Left ventricle myocardium inferior (tissue), 1 donor: ENCODE data around the gene EPHA2. TPM values are rescaled to one million over a fixed set of nuclear protein-coding genes. Genes with fewer than 3 reads are reported as not detected.

ENCODE experiments used
- DNase-seq: peaks from one replicate; pipeline ENCODE4 v3.0.0-alpha.2; 2020
- H3K27ac ChIP-seq: fragments of 200-600 bp; replicated peaks from 2 replicates; pipeline ENCODE4 v1.8.0; 2021
- H3K27me3 ChIP-seq: fragments of 200-600 bp; 2 replicates; pipeline ENCODE4 v1.8.0; 2021; ENCODE audit warnings: low read depth
- H3K36me3 ChIP-seq: fragments of 200-600 bp; 2 replicates; pipeline ENCODE4 v1.8.0; 2021
- H3K4me1 ChIP-seq: fragments of 200-600 bp; 2 replicates; pipeline ENCODE4 v1.8.0; 2021
- H3K4me3 ChIP-seq: fragments of 200-600 bp; 2 replicates; pipeline ENCODE4 v1.8.0; 2021; ENCODE audit warnings: mild to moderate bottlenecking, moderate library complexity
- H3K9me3 ChIP-seq: fragments of 200-600 bp; replicated peaks from 2 replicates; pipeline ENCODE4 v1.8.0; 2021
- intact Hi-C: fragments of 100-400 bp; cut with micrococcal nuclease; formaldehyde crosslinking; loops from one replicate; pipeline ENCODE4 v1.11.0; 2022
- total RNA-seq: library from RNA; stranded (reverse); fragmentation: NEBNext Ultra II Directional; extraction: Animal tissue kit (Norgen Biotek cat#: 25700); gene quantifications from one replicate; pipeline ENCODE4 v1.2.1, GENCODE V29; 2021
- TF ChIP-seq, protein P1 (sequence below): fragments of 200-600 bp; IDR thresholded peaks from 2 replicates; pipeline ENCODE4 v1.8.0; 2021; ENCODE audit warnings: antibody characterized with exemption, mild to moderate bottlenecking, borderline replicate concordance
- donor health status: DM: no; HTN: yes; CAD: no; lungs with severe emphysema.

EPHA2 gene
- total RNA-seq, 1 donor from 2014 or later, result 9.6 TPM

DNA sequence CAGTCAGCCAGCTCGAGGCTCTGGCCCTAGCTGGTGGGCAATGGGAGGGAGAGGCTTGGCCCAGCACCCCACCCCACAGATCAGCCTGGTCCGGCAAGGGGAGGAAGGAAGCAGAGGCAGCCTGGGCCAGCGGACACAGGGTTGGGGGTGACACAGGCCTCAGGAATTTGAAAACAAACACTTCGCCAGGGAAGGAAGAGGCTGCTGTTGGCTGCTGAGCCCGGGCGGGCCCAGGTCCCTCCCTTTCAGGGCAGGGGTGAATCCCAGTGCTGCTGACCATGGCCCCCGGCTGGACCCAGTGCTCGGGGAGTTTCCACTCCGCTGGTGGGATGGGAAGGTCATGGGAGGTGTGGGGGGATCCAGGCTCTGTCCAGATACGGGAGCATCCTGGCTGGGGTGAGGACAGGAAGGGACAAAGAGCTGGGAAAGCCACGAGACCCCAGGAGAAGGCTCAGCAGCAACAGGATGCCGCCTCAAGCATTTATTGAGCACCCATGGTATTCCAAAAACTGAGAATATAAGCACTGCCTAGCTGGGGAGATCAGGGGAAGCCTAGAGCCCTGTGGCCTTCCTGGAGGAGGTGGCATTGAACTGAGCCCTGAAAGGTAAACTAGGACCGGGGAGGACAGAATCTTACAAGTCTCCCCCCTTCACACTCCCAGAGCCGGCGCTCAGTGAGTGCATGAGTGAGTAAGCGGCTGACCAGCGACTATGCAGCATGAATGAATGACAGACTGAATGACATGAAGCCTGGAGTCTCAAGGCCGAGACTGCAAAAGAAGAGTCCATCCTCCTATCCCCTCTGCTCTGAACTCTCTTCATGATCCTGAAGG lies 26.2 kb upstream of the EPHA2 start:
- TF ChIP-seq, protein P1, sequence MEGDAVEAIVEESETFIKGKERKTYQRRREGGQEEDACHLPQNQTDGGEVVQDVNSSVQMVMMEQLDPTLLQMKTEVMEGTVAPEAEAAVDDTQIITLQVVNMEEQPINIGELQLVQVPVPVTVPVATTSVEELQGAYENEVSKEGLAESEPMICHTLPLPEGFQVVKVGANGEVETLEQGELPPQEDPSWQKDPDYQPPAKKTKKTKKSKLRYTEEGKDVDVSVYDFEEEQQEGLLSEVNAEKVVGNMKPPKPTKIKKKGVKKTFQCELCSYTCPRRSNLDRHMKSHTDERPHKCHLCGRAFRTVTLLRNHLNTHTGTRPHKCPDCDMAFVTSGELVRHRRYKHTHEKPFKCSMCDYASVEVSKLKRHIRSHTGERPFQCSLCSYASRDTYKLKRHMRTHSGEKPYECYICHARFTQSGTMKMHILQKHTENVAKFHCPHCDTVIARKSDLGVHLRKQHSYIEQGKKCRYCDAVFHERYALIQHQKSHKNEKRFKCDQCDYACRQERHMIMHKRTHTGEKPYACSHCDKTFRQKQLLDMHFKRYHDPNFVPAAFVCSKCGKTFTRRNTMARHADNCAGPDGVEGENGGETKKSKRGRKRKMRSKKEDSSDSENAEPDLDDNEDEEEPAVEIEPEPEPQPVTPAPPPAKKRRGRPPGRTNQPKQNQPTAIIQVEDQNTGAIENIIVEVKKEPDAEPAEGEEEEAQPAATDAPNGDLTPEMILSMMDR, result no peak
- Histone ChIP-seq H3K4me3 (no peak overlapping the region), H3K9me3 (no peaks in the 10 kb centered on the region), H3K4me1 (peaks cover 37% of the 10 kb centered on the region), H3K36me3 (no peaks in the 10 kb centered on the region), H3K27ac (peak overlapping the region; percentile 94), H3K27me3 (no peaks in the 10 kb centered on the region)
- intact Hi-C loops, result no loop called here
- peak; percentile 84 for DNase-seq

GRCh38 chr1:16180291-16180824 lies 24.5 kb upstream of the EPHA2 start:
- H3K4me1 ChIP-seq, result peaks cover 54% of the 10 kb centered on the region
- H3K27ac ChIP-seq, result peak overlapping the region; percentile 94
- H3K9me3 ChIP-seq, result no peaks in the 10 kb centered on the region
- H3K27me3 ChIP-seq, result no peaks in the 10 kb centered on the region
- no peak for DNase-seq
- no peaks in the 10 kb centered on the region for H3K36me3 ChIP-seq
- TF ChIP-seq, protein P1, result no peak
- intact Hi-C loops, result no loop called here
- no peak overlapping the region for H3K4me3 ChIP-seq

DNA sequence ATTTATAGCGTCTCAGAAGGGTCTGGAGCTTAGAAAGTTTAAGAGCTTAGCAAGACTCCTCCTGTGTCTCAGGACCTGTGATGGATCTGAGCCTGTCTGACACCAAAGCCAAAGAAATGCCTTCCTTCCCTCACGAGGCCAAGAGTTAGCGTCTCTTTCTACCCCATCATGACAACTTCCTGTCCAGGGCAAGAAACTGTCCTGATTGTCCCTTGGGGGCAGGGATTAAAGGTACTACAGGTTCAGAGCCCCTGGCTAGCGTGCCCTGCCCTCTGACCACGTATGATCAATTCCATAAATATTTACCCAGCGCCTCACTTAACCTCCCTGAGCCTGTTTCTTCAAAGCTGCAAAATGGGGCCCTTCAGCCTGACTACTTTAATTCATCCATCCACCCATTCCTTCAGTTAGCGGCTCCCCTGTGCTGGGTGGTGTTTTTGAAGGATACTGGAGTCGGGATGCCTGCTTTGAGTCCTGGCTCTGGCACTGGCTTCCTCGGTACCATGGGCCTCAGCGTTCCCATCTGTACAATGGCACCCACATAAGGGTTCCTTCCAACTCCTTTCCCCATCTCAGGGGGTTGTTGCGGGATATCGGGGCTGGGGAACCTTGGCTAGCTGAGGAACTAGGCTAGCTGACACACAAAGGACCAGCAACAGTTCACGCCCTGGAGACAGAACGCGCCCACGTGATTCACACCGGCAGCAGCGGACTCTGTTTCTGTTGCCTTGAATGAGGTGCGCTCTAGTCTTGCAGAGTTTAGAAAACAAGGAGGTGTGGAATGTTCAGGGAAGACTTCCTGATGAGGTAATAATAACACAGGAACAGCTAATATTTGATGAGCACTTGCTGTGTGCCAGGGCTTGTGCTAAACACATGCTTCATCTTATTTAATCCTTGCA lies 23.0 kb upstream of the EPHA2 start:
- Histone ChIP-seq H3K36me3 (no peaks in the 10 kb centered on the region), H3K27ac (no peak overlapping the region), H3K9me3 (no peaks in the 10 kb centered on the region), H3K27me3 (no peaks in the 10 kb centered on the region), H3K4me3 (no peak overlapping the region), H3K4me1 (peaks cover 70% of the 10 kb centered on the region)
- TF ChIP-seq, protein P1, result no peak
- no peak for DNase-seq
- intact Hi-C loops, result no loop called here

DNA sequence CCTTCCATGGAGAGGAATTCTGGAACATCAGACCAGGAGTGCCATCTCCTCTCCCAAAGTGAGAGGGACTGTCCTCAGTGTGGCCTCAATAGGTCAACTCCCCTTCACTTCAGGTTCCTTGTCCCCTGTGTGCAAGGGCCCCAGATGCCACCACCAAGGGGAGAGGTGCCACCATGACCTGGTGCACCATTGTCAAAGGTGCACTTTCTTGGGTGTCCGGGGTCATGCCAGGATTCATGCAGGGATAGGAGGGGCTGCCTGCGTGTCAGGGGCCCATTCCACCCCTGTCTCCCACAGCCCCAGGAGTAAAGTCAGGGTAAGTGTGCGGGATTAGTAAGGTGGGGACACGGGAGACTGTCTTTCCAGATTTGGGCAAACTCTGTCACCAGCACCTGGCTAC lies 21.4 kb upstream of the EPHA2 start:
- Histone ChIP-seq H3K9me3 (no peaks in the 10 kb centered on the region), H3K4me1 (peaks cover 70% of the 10 kb centered on the region), H3K27me3 (no peaks in the 10 kb centered on the region), H3K4me3 (no peak overlapping the region), H3K27ac (peak overlapping the region; percentile 88), H3K36me3 (no peaks in the 10 kb centered on the region)
- DNase-seq, result no peak
- TF ChIP-seq, protein P1, result no peak
- intact Hi-C loops, result no loop called here

GRCh38 chr1:16176653-16177052 lies 20.8 kb upstream of the EPHA2 start:
- H3K9me3 ChIP-seq, result no peaks in the 10 kb centered on the region
- H3K27me3 ChIP-seq, result no peaks in the 10 kb centered on the region
- no peak for DNase-seq
- H3K4me1 ChIP-seq, result peaks cover 64% of the 10 kb centered on the region
- H3K27ac ChIP-seq, result peak overlapping the region; percentile 88
- intact Hi-C loops, result no loop called here
- TF ChIP-seq, protein P1, result no peak
- no peaks in the 10 kb centered on the region for H3K36me3 ChIP-seq
- peak overlapping the region; percentile 21 for H3K4me3 ChIP-seq
